ENCODE results near the gene EDEM3.

EDEM3 gene

DNA sequence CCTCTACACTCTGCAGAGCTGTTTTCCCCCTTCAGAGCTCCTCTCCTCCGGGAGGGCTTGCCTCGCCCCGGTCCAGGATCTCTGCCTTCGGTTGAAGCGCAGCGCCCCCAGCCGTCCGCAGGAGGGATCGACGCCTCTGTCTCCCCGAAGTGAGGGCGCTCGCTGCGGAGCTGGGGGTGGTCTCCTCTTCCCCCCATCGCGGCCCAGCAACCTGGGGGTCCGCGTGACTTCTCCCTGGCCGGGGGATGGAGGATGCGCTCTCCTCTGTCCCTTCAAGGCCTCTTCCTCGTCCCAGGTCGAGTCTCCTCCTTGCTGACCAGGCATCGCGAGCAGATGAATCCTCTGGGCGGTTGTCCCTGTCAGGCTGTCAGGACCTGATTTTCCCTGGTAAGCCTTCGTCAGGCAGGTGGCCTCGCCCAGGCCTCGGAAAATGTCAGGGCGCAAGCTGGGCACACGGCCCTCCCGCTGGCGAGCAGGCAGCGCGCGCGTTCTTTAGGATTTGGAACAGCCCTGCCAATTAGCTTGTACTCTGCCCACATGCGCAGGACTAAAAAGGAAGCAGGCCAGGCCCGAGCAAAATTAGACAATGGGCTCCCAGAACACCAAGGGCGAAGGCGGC lies 90.5 kb downstream of the EDEM3 start:
- DNase-seq, result no peak

DNA sequence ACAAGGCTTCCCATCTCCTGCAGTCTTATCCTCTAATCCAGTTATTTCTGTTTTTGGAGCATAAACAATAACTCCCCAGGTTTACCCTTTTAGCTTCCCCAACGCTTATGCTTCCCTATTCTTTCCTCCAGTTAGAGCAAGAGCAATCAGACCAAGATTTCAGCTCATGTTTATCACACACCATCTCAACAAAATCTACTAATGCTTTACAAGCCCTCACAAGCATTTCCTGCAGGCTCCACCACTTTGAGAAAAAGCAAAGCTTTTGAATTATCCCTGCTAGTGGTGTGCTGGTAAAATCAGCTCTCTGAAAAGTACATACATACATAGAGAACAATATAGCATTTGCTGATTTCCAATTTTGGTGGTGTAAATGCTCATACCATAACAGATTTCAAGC lies 92.9 kb downstream of the EDEM3 start:
- DNase-seq, result no peak

DNA sequence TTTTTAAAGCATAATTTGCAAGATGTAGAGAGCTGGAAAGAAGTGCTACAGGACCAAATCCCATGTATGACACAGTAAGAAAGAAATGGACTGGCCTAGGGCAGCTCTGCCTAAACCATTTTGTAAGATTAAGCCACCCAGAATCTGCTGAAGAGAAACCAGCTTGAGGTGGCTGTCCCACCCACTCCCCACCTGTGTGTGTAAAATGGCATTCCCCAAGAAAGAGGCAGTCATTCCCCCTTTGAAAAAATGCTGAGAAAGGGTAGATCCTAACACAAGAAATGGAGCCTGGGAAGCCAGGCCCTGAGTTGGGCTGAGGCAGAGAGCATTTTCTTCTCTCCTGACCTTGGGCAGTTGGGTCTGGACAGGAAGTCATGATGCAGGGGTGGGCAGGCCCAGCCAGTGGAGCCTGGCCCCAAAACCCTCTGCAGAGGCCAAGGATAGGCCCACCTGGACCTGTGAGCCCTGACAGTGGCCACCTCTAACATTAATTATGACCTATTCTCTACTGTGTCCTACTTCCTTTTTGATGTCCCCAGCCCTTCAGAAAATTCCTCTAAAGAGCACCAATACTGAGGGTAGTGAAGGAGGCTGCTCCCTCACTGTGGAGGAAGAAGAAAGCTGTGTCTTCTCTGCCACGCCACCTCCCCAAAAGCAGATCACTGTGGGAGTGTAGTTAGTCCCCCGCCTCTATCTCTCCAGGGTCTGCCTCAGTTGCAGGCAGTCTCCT lies 94.0 kb downstream of the EDEM3 start:
- no peak for DNase-seq

DNA sequence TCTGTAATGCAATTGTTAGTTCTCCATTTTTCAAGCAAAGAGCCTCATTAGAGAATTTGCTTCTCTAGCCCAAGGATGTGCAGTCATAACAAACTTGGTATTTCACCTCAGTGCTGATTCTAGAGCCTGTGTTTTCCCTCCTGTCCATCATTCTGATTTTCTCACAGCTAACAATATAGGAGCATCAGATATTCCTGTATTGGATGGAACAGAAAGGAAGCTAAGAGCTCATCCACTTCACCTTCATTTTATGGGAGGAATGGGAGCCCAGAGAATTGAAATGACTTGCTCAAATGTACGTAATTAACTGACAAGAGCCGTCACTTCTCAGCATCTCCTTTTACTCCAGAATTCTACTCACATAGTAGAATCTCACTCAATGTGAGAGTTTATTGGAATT lies 96.6 kb downstream of the EDEM3 start:
- no peak for DNase-seq

DNA sequence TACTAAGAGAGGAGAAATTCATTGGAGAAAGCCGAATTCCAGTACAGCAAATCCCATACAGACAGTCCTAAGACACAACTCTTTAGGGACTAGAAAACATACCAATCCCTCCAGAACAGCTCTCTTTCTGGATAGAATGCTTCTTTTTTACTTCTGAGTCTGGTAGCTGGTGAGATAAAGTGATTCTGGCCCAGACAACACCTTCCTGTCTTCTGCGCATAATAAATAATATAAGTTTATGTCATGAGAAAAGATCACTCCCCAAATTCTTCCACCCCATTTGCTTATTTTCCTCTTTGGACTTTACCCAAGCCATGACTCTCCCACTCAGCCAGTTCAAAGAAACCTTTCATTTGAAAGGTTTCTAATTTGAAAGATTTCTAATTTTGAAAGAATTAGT lies 98.4 kb downstream of the EDEM3 start:
- DNase-seq, result no peak

DNA sequence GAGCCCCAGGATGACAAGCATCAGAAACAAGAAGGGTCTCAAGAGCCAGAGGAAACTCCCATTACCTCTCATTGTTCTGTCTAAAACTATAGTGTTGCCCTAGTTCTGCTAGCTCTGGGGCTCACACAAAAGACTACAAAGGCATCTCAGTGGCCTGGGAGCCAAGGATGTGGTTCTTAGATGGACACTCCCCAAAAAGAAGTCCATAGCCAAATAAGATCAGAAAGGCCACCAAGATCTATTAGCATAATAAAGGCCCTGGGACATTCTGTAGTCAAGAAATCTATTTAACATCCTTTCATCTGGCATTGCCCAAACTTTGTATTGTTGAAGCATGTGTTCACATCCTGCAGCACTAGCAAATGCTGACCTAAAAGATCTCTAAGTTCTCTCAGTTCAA lies 99.5 kb downstream of the EDEM3 start:
- DNase-seq, result no peak

DNA sequence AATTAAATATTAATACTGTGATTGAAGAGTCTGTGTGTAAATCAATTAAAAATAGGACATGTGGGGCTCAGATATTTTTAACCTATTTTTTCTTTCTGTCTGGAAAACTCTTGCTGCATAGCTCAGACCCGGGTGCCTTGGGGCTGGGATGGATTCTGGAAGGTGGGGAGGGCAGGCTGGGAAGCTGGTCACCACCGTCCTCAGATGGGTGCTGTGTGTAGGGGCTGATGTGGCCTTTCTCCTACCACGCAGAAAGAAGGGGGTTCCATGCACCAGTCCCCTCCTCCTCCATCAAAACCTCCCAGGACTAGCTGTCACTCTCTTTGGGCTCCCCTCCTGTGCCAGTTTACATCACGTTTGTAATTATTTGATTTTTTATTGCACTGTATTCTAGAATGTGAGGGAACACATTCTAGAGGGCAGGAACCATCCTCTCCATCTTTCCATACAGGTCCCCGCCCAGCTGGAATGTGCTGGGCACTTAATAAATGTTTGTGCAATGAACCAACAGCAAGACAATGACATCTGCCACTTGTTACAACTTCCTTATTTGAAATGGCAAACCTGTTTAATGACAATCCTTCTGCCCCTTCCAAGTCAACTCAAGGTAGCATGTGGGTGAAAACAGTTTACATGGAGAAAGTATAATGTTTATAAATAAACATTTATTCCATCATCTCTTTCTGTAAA lies 104.3 kb downstream of the EDEM3 start:
- DNase-seq, result no peak

DNA sequence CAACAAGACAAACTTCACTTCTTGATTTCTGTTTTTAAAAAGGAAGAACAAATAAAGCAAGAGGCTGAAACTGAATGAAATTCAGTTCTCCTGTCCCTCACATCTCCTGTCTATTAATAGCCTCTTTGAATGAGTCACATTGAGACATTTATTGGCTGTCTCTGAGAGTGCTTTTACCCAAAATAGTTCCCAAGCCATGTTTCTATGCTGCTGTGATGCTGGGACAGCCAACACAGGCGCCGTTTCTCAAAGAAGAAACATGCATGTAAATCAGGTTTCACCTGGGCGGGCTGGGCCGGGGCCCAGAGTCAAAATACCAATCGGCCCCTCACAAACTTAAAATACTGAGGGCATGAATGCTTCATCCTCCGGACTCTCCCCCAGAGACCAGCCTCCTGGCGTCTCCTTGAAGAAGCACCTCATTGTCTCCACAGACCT lies 105.2 kb downstream of the EDEM3 start:
- no peak for DNase-seq

DNA sequence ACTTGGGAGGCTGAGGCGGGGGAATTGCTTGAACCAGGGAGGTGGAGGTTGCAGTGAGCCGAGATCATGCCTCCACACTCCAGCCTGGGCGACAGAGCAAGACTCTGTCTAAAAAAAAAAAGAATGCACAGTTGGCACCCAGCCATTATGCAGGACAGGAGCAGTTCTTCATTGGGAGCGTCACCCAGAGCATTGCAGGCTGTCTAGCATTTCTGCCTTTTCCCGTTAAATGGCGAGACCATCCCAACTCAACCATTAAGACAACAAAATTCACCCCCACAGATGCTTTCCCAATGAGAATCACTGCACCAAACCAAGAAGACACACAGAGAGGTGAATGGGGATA lies 105.8 kb downstream of the EDEM3 start:
- DNase-seq, result no peak

DNA sequence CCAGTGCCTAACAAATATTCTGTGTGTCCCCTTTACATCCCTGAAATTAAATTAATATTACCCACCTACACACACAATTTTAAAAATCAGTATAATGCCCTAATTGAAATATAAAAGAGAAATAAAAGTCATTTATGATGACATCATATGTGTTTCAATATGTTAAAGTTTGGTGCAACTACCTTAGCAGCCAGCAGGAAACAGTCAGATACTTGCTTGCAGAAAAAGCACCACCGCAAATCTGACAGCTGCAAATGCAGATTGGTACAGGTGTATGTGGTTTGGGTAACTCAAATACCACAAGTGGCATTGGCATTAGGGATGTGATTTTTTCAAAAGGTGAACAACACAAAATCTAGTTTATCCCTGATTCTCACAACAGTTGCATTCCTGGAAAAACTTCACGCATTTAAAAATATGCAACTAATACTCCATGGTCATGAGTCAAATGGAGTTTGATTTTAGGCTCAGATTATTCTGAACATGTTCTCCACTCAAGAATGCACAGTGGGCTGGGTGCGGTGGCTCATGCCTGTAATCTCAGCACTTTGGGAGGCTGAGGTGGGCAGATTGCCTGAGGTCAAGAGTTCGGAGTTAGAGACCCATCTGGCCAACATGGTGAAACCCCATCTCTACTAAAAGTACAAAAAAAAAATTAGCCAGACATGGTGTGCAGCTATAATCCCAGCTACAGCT lies 106.3 kb downstream of the EDEM3 start:
- DNase-seq, result no peak

DNA sequence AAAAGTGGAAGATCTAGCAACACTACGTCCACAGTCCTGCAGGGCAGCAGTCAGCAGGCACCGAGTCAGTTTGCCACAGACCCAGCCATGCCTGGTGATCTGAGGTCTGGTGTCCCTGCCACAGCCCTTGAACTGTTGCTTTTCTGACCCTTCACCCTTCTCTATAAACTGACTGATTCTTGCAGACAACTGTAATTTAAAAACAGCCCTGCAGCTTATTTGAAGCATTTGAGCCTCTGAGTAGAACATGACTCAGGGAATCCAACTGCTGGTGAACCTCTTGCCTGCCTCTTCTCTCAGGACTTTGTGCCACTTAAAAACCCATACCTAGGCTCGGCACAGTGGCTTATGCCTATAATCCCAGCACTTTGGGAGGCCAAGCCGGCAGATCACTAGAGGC lies 107.2 kb downstream of the EDEM3 start:
- no peak for DNase-seq

DNA sequence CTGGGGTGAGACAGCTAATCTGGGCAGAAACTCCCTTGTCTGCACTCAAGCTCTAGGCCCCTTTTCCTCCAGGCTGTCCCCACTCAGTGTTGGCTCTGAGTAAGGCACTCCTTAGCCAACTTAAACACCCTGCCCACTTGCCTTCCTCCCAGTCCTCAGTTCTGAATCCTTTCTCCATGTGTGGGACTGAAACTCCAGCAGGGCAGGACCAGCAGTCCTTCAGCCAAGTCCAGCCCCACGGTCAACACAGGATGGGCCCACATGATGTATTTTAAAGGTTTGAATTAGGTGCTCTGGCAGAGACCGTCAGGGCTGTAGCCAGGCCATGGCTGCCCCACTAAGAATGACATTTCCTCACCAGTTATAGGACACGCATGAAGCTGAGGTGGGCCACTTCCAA lies 107.8 kb downstream of the EDEM3 start:
- DNase-seq, result no peak

DNA sequence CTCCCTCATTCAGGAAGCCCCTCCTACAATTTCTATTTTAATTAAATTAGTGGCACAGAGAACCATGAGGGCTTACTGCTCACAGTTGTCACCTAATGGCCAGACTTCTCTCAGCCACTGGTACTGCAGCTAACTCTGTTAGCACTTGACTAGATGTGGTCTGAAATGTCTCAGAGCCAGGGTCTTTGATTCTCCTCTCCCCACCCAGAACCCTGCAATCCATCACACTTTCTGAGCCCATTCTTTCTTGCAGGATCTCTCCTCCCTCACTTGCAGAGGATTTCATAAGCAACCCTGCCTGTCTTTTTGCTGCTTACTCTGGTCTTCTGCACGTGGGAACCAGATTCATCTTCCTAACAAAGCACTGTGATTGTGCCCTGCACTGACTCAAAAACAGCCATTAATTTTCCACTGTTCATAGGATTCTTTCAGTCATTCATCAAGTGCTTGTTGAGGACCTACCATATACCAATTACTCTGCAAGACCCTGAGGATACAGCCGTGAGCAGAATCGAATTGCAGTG lies 108.4 kb downstream of the EDEM3 start:
- DNase-seq, result no peak

DNA sequence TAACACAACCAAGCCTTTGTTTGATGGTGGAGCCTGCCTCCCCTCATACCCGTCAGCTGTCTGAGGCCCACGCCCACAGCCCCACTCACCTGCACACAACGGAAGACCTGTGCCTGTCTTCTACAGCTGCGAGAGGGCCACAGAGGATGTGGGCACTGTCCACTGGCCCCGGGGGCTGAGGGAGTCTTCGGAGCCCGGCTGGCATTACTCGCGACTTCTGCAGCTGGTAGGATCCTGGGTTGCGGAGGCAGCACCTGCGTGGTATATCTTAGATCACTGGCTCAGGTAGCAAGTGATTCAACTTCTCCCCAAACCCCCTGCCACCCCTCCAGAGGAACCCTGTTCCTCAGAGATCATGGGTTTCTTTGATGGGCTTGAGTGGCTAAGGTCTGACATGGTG lies 109.9 kb downstream of the EDEM3 start:
- no peak for DNase-seq

DNA sequence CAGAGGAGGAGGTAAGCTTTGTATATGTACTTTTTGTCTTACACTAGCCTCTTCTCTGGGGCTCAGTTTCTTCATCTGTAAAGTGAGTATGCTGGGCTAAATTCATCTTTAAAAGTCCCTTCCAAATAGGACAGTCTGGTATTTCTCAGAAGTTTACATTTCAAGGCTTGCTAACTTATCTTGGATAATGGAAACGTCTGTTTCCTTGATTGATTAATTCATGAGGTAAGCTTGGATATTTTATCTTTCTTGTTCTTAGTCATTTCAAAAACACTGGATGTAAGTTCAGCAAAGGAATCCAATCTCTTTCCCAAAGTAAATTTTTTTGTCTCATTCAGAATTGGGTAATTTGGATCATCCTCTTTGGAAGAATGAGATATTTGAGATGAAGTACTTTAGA lies 111.0 kb downstream of the EDEM3 start:
- no peak for DNase-seq

DNA sequence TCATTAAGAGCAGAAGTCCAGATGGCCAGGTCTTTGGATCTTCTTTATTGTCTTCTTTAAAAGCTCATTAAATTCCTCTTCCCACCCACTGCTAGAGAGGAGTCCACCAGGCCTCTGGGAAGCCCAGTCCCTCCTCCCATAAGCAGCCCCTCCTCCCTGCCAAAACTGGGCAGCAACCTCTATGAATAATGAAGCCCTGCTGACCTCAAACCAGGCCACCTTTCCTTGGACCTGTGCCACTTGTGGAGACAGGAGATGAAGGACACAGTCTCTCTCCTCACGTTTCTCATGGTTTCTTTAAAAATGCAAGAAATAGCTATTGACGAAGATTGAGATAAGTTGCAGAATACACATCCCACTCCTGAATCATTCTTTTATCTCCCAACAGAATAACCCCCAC lies 112.8 kb downstream of the EDEM3 start:
- no peak for DNase-seq

DNA sequence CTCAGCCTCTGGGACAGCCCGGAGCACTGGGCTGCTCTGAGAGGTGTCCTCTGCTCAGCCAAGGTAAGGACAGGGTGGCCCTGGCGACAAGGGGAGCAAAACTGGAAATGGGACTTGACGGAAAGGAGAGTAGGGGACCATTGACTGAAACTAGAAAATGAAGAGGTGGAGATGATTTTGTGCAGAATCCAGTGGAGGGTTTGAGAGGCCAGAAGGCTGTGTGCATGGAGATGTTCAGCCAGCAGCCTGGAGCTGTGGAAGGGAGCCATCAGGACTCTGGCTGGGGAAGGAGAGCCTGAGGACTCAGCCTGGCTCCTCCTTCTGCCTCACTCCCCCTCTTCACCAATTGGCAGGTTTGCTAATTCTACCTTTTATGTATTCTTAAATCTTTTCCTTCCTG lies 114.2 kb downstream of the EDEM3 start:
- DNase-seq, result no peak
